HepG2 (cell line): ENCODE measurements around the gene SBSN. TPM values are rescaled to one million over a fixed set of nuclear protein-coding genes. Genes with fewer than 3 reads are reported as not detected.

ENCODE experiments used
- ATRX ChIP-seq: sonication (generic); formaldehyde crosslinking; IDR thresholded peaks from 2 replicates; pipeline ENCODE4 v1.4.0; 2020; ENCODE audit warnings: missing genetic modification reagents, borderline replicate concordance
- BHLHE40 ChIP-seq: IDR thresholded peaks from 2 replicates; pipeline ENCODE4 v1.6.1; 2011; ENCODE audit warnings: low read length, improper control_type of control experiment
- EZH2 ChIP-seq: conservative IDR thresholded peaks from 2 replicates; pipeline ENCODE4 v1.6.1; 2012; ENCODE audit warnings: mild to moderate bottlenecking, low read depth, low read length, moderate library complexity
- IRF2 ChIP-seq: IDR thresholded peaks from 2 replicates; pipeline ENCODE4 v1.6.1; 2018; ENCODE audit warnings: missing genetic modification reagents, missing compliant biosample characterization
- NR2F1 ChIP-seq, 2 experiments: fragments of 450-650 bp in 1 of 2; formaldehyde crosslinking in 1 of 2; IDR thresholded peaks; 2 replicates each; pipeline versions ENCODE4 v1.5.0 to v1.6.1; 2016 to 2020; ENCODE audit warnings: mild to moderate bottlenecking in 1 of 2, missing compliant biosample characterization in 1 of 2, missing genetic modification reagents in 1 of 2, moderate library complexity in 1 of 2
- PCBP1 ChIP-seq: fragments of 200-400 bp; formaldehyde crosslinking; IDR thresholded peaks from 2 replicates; pipeline ENCODE4 v1.6.1; 2017; ENCODE audit warnings: mild to moderate bottlenecking, low read depth, low read length, borderline replicate concordance
- POLR2AphosphoS5 ChIP-seq: IDR thresholded peaks from 2 replicates; pipeline ENCODE4 v1.6.1; 2012; ENCODE audit warnings: low read depth, low read length
- SNAI1 ChIP-seq: sonication (generic); formaldehyde crosslinking; IDR thresholded peaks from 2 replicates; pipeline ENCODE4 v1.5.0; 2020; ENCODE audit warnings: mild to moderate bottlenecking, missing genetic modification reagents, borderline replicate concordance
- SRSF4 ChIP-seq: fragments of 200-400 bp; formaldehyde crosslinking; IDR thresholded peaks from one replicate; pipeline ENCODE4 v1.6.1; 2018; ENCODE audit warnings: mild to moderate bottlenecking, low read depth, low read length, moderate library complexity; ENCODE audit not compliant: poor library complexity, severe bottlenecking
- YEATS4 ChIP-seq: sonication (generic); formaldehyde crosslinking; IDR thresholded peaks from 2 replicates; pipeline ENCODE4 v1.4.0; 2020; ENCODE audit warnings: missing genetic modification reagents, borderline replicate concordance
- ZBTB4 ChIP-seq: sonication (generic); formaldehyde crosslinking; IDR thresholded peaks from 2 replicates; pipeline ENCODE4 v1.4.0; 2020; ENCODE audit warnings: missing genetic modification reagents, mild to moderate bottlenecking, borderline replicate concordance
- ZC3H13 ChIP-seq: sonication (generic); formaldehyde crosslinking; IDR thresholded peaks from 2 replicates; pipeline ENCODE4 v1.8.1; 2023; ENCODE audit warnings: mild to moderate bottlenecking, missing genetic modification reagents, moderate library complexity
- ZNF264 ChIP-seq: sonication (generic); formaldehyde crosslinking; IDR thresholded peaks from 2 replicates; pipeline ENCODE4 v1.4.0; 2020; ENCODE audit warnings: missing genetic modification reagents
- ZNF543 ChIP-seq: sonication (generic); formaldehyde crosslinking; IDR thresholded peaks from 2 replicates; pipeline ENCODE4 v1.4.0; 2020; ENCODE audit warnings: mild to moderate bottlenecking, missing genetic modification reagents
- ZNF788 ChIP-seq: sonication (generic); formaldehyde crosslinking; IDR thresholded peaks from 2 replicates; pipeline ENCODE4 v1.5.0; 2020; ENCODE audit warnings: mild to moderate bottlenecking, missing genetic modification reagents, borderline replicate concordance
- ZZZ3 ChIP-seq: sonication (generic); formaldehyde crosslinking; IDR thresholded peaks from 2 replicates; pipeline ENCODE4 v1.4.0; 2020; ENCODE audit warnings: missing genetic modification reagents, mild to moderate bottlenecking, borderline replicate concordance
- polyA plus RNA-seq, 8 experiments: library from polyadenylated mRNA; depleted of rRNA in 3 of 8; stranded (reverse) in 7 of 8; unstranded in 1 of 8; fragments of >200 nt; fragmentation: Illumina TruSeq in 4 of 8; extraction: Trizol in 4 of 8; gene quantifications; 2 replicates each; pipeline versions ENCODE4 v1.2.1 to v1.2.3, GENCODE V29; 2011 to 2016; ENCODE audit warnings: low read depth in 4 of 8, missing spikeins in 1 of 8, mixed read lengths in 1 of 8; ENCODE audit not compliant: insufficient read depth in 1 of 8
- total RNA-seq, 5 experiments: library from RNA; depleted of rRNA; stranded (reverse); fragments of >200 nt; fragmentation: Illumina TruSeq; extraction: Trizol; gene quantifications; 2 replicates each; pipeline ENCODE4 v1.2.3, GENCODE V29; 2016; ENCODE audit warnings: low read depth in 1 of 5
- TF ChIP-seq, protein P1 (sequence below): sonication (generic); formaldehyde crosslinking; IDR thresholded peaks from 2 replicates; pipeline ENCODE4 v1.5.1; 2020; ENCODE audit warnings: mild to moderate bottlenecking, missing genetic modification reagents, moderate library complexity

The SBSN gene
- total and polyA plus RNA-seq, 2 of the 13 experiments (the other 11 are each of a cell fraction or from before 2014, with no cell fraction given) = not detected

DNA sequence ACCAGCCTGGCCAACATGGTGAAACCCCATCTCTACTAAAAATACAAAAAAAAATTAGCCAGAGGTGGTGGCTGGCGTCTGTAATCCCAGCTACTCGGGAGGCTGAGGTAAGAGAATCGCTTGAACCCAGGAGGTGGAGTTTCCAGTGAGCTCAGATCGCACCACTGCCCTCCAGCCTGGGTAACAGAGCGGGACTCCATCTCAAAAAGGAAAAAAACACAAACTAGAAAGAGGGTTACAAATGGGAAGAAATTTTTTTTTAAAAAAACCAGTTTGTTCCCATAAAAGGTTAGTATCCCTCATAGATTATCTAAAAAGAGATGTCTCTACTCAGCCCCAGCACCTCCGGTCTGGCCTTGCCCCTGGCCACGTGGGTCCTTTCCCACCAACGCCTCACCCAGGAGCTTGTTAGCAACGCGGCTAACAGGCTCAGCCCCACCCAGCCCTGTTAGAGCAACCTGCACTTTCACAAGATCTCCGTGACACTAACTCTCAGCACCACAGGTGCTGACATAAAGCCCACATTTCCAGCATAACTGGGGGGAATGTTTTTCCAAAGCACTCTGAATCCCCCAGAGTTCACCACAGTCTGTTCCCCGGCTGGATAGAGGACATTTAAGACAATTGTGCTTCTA lies 19.0 kb downstream of the SBSN start (continued):
- no peak for TF ChIP-seq NR2F1 (CRISPR knock-in tag; IDR thresholded peaks at IDR 0.05)
- no peak for TF ChIP-seq SRSF4
- TF ChIP-seq ATRX (CRISPR knock-in tag) = no peak
- no peak for TF ChIP-seq ZBTB4 (CRISPR knock-in tag)
- no peak for TF ChIP-seq SNAI1 (CRISPR knock-in tag)
- no peak for TF ChIP-seq IRF2 (CRISPR knock-in tag)
- no peak for TF ChIP-seq PCBP1
- TF ChIP-seq, protein P1, sequence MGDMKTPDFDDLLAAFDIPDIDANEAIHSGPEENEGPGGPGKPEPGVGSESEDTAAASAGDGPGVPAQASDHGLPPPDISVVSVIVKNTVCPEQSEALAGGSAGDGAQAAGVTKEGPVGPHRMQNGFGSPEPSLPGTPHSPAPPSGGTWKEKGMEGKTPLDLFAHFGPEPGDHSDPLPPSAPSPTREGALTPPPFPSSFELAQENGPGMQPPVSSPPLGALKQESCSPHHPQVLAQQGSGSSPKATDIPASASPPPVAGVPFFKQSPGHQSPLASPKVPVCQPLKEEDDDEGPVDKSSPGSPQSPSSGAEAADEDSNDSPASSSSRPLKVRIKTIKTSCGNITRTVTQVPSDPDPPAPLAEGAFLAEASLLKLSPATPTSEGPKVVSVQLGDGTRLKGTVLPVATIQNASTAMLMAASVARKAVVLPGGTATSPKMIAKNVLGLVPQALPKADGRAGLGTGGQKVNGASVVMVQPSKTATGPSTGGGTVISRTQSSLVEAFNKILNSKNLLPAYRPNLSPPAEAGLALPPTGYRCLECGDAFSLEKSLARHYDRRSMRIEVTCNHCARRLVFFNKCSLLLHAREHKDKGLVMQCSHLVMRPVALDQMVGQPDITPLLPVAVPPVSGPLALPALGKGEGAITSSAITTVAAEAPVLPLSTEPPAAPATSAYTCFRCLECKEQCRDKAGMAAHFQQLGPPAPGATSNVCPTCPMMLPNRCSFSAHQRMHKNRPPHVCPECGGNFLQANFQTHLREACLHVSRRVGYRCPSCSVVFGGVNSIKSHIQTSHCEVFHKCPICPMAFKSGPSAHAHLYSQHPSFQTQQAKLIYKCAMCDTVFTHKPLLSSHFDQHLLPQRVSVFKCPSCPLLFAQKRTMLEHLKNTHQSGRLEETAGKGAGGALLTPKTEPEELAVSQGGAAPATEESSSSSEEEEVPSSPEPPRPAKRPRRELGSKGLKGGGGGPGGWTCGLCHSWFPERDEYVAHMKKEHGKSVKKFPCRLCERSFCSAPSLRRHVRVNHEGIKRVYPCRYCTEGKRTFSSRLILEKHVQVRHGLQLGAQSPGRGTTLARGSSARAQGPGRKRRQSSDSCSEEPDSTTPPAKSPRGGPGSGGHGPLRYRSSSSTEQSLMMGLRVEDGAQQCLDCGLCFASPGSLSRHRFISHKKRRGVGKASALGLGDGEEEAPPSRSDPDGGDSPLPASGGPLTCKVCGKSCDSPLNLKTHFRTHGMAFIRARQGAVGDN (CRISPR knock-in tag) = peak; percentile 72
- no peak for TF ChIP-seq ZNF543 (CRISPR knock-in tag)
- TF ChIP-seq BHLHE40 = no peak
- TF ChIP-seq POLR2AphosphoS5 = peak; percentile 32; the same call in 1 of the 2 replicates
- no peak for TF ChIP-seq EZH2
- TF ChIP-seq ZNF264 (CRISPR knock-in tag) = no peak
- TF ChIP-seq ZNF788 (CRISPR knock-in tag) = peak; percentile 47; the same call in 1 of the 2 replicates
- TF ChIP-seq ZZZ3 = no peak
- TF ChIP-seq ZC3H13 (CRISPR knock-in tag) = no peak
- TF ChIP-seq YEATS4 (CRISPR knock-in tag) = 0 out of 2 replicates have a peak, but pooled peaks have one; percentile 5
